KMS-11 (cell line): Measurements from ENCODE around the gene ABCC2.

Source experiments
- H2AFZ ChIP-seq: fragments of 200-600 bp; sonication (generic); 2 replicates; pipeline ENCODE4 v1.6.1; 2016; ENCODE audit warnings: antibody characterized with exemption, mixed run types, low read depth
- H3K27ac ChIP-seq: fragments of 200-600 bp; sonication (generic); 2 replicates; pipeline ENCODE4 v1.6.1; 2016; ENCODE audit warnings: mild to moderate bottlenecking, mixed run types
- H3K27me3 ChIP-seq: fragments of 200-600 bp; sonication (generic); 2 replicates; pipeline ENCODE4 v1.6.1; 2017; ENCODE audit warnings: mild to moderate bottlenecking, low read depth, mixed run types, moderate library complexity; ENCODE audit not compliant: insufficient read depth
- H3K36me3 ChIP-seq: fragments of 200-600 bp; sonication (generic); 2 replicates; pipeline ENCODE4 v1.6.1; 2017; ENCODE audit warnings: mild to moderate bottlenecking, mixed run types; ENCODE audit not compliant: insufficient read depth
- H3K4me1 ChIP-seq: fragments of 200-600 bp; sonication (generic); 2 replicates; pipeline ENCODE4 v1.6.1; 2016; ENCODE audit warnings: mild to moderate bottlenecking, low read depth, mixed run types; ENCODE audit not compliant: poor library complexity, severe bottlenecking
- H3K4me2 ChIP-seq: fragments of 200-600 bp; sonication (generic); 2 replicates; pipeline ENCODE4 v1.7.0; 2016; ENCODE audit warnings: mild to moderate bottlenecking, mixed run types
- H3K4me3 ChIP-seq: fragments of 200-600 bp; sonication (generic); IDR thresholded peaks from 2 replicates; pipeline ENCODE4 v1.6.1; 2017; ENCODE audit warnings: low read depth, low read length, mixed read lengths; ENCODE audit not compliant: insufficient read depth
- H3K79me2 ChIP-seq: fragments of 200-600 bp; sonication (generic); 2 replicates; pipeline ENCODE4 v1.6.1; 2016; ENCODE audit warnings: low read depth, mixed run types; ENCODE audit not compliant: insufficient read depth
- H3K9ac ChIP-seq: fragments of 200-600 bp; sonication (generic); 2 replicates; pipeline ENCODE4 v1.6.1; 2016; ENCODE audit warnings: mild to moderate bottlenecking, mixed run types
- H4K20me1 ChIP-seq: fragments of 200-600 bp; sonication (generic); 2 replicates; pipeline ENCODE4 v1.6.1; 2016; ENCODE audit warnings: mild to moderate bottlenecking, mixed run types; ENCODE audit not compliant: insufficient read depth
- CTCF ChIP-seq: fragments of 200-600 bp; sonication (generic); conservative IDR thresholded peaks from 2 replicates; pipeline ENCODE4 v1.6.1; 2017; ENCODE audit warnings: low read depth, mild to moderate bottlenecking, antibody characterized with exemption, low read length, moderate library complexity, mixed read lengths

The ABCC2 gene

DNA sequence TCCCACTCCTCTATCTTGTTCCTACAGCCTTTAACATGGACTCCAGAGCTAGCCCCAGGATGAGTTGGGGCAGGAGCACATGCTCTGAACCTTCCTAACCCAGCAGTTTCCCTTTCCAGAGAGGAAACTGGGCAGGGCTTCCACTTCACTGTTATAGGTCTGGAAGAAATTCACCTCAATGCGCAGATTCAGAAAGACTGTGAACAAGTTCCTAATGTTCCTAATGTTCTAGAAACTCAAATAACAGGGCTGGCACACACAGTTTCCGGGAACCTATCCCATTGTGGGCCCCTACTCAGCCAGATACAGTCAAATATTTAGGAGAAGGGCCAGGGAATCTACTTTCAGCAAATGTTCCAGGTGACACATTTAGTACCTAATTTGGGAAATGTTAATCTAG, 29.7 kb downstream of the ABCC2 start:
- Histone ChIP-seq H4K20me1 (no peaks in the 10 kb centered on the region), H3K4me2 (no peak overlapping the region), H3K4me1 (no peaks in the 10 kb centered on the region), H3K79me2 (no peaks in the 10 kb centered on the region), H3K9ac (no peak overlapping the region), H3K27ac (no peak overlapping the region), H2AFZ (no peak overlapping the region), H3K27me3 (no peaks in the 10 kb centered on the region), H3K36me3 (no peaks in the 10 kb centered on the region), H3K4me3 (no peak overlapping the region)
- no peak for TF ChIP-seq CTCF

- no peaks in the 10 kb centered on the region for H3K36me3 ChIP-seq
- H3K27ac ChIP-seq = no peak overlapping the region
- TF ChIP-seq CTCF = no peak
- H3K9ac ChIP-seq = no peak overlapping the region
- no peaks in the 10 kb centered on the region for H3K4me1 ChIP-seq
- no peaks in the 10 kb centered on the region for H3K27me3 ChIP-seq
- H3K4me2 ChIP-seq = no peak overlapping the region
- no peak overlapping the region for H2AFZ ChIP-seq
- H3K4me3 ChIP-seq = no peak overlapping the region
- H4K20me1 ChIP-seq = no peaks in the 10 kb centered on the region
- H3K79me2 ChIP-seq = no peaks in the 10 kb centered on the region
These were observed 31.7 kb downstream of the ABCC2 start for GRCh38 chr10:99814143-99814542.

DNA sequence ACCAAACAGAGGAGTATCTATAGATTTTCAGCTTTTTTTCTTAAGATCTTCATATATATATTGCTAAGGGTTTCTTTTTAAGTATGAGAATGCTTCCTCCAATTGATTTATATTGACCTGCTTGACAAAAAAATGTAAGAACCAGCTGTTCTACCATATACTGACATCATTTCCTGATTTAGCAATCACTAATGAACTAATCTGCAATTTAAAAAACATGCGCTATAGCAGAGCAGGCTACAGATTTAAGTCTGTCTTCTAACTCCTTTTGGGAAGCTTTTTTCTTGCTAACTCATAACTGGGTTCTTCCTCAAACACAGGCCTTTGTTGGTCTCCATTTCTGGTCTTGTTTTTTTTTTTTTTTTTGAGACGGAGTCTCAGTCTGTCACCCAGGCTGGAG, 33.2 kb downstream of the ABCC2 start:
- no peaks in the 10 kb centered on the region for H3K36me3 ChIP-seq
- H4K20me1 ChIP-seq = no peaks in the 10 kb centered on the region
- no peaks in the 10 kb centered on the region for H3K79me2 ChIP-seq
- H2AFZ ChIP-seq = no peak overlapping the region
- no peak overlapping the region for H3K9ac ChIP-seq
- H3K27me3 ChIP-seq = no peaks in the 10 kb centered on the region
- no peaks in the 10 kb centered on the region for H3K4me1 ChIP-seq
- H3K27ac ChIP-seq = no peak overlapping the region
- H3K4me2 ChIP-seq = no peak overlapping the region
- no peak for TF ChIP-seq CTCF
- no peak overlapping the region for H3K4me3 ChIP-seq

GRCh38 chr10:99827936-99828335, 45.5 kb downstream of the ABCC2 start:
- Histone ChIP-seq H3K4me2 (no peak overlapping the region; the same call in 1 of the 2 replicates), H3K27me3 (no peaks in the 10 kb centered on the region), H2AFZ (no peak overlapping the region), H3K79me2 (no peaks in the 10 kb centered on the region), H4K20me1 (no peaks in the 10 kb centered on the region), H3K9ac (no peak overlapping the region), H3K4me3 (no peak overlapping the region), H3K36me3 (no peaks in the 10 kb centered on the region), H3K4me1 (peaks cover 10% of the 10 kb centered on the region), H3K27ac (no peak overlapping the region; the same call in 1 of the 2 replicates)
- TF ChIP-seq CTCF = no peak
